Glutamatergic neuron (in vitro differentiated cells): ENCODE measurements around the gene FAM168A. TPM values are rescaled to one million over a fixed set of nuclear protein-coding genes. Genes with fewer than 3 reads are reported as not detected.

Experiments used
- DNase-seq: peaks from one replicate; pipeline ENCODE4 v3.0.0; 2022
- H3K27ac Mint-ChIP-seq: one replicate; pipeline ENCODE4 v1.8.0; 2020; ENCODE audit warnings: mild to moderate bottlenecking, mixed read lengths, inconsistent platforms; ENCODE audit not compliant: unreplicated experiment
- H3K27me3 Mint-ChIP-seq: one replicate; pipeline ENCODE4 v1.8.0; 2020; ENCODE audit warnings: mild to moderate bottlenecking, moderate library complexity, mixed read lengths, inconsistent platforms; ENCODE audit not compliant: unreplicated experiment
- H3K36me3 Mint-ChIP-seq: one replicate; pipeline ENCODE4 v1.8.0; 2020; ENCODE audit warnings: mild to moderate bottlenecking, mixed read lengths, inconsistent platforms; ENCODE audit not compliant: unreplicated experiment
- H3K4me1 Mint-ChIP-seq: one replicate; pipeline ENCODE4 v1.8.0; 2020; ENCODE audit warnings: mild to moderate bottlenecking, low read depth, mixed read lengths, inconsistent platforms; ENCODE audit not compliant: unreplicated experiment
- H3K4me3 Mint-ChIP-seq: one replicate; pipeline ENCODE4 v1.8.0; 2020; ENCODE audit warnings: mild to moderate bottlenecking, mixed read lengths, inconsistent platforms; ENCODE audit not compliant: unreplicated experiment
- H3K9me3 Mint-ChIP-seq: one replicate; pipeline ENCODE4 v1.8.0; 2020; ENCODE audit warnings: mild to moderate bottlenecking, moderate library complexity, mixed read lengths, inconsistent platforms; ENCODE audit not compliant: unreplicated experiment
- CTCF ChIP-seq: fragments of 200-600 bp; sonication (generic); IDR thresholded peaks from one replicate; pipeline ENCODE4 v1.5.0; 2021; ENCODE audit not compliant: partially characterized antibody, unreplicated experiment
- long read RNA-seq: library from polyadenylated mRNA; unstranded; transcript quantifications from one replicate; pipeline ENCODE4 v2.0.0, GENCODE V29; 2020; ENCODE audit not compliant: unreplicated experiment
- total RNA-seq: library from RNA; stranded (reverse); fragmentation: NEBNext Ultra II Directional; extraction: Animal tissue kit (Norgen Biotek cat#: 25700); gene quantifications from one replicate; pipeline ENCODE4 v1.2.1, GENCODE V29; 2021; ENCODE audit not compliant: unreplicated experiment

FAM168A gene
- total RNA-seq = 84.3 TPM
- long read RNA-seq, partial matches to known transcripts = 1 of 4 reads
- long read RNA-seq, other reads (novel, unspliced or antisense) = 3 of 4 reads

DNA sequence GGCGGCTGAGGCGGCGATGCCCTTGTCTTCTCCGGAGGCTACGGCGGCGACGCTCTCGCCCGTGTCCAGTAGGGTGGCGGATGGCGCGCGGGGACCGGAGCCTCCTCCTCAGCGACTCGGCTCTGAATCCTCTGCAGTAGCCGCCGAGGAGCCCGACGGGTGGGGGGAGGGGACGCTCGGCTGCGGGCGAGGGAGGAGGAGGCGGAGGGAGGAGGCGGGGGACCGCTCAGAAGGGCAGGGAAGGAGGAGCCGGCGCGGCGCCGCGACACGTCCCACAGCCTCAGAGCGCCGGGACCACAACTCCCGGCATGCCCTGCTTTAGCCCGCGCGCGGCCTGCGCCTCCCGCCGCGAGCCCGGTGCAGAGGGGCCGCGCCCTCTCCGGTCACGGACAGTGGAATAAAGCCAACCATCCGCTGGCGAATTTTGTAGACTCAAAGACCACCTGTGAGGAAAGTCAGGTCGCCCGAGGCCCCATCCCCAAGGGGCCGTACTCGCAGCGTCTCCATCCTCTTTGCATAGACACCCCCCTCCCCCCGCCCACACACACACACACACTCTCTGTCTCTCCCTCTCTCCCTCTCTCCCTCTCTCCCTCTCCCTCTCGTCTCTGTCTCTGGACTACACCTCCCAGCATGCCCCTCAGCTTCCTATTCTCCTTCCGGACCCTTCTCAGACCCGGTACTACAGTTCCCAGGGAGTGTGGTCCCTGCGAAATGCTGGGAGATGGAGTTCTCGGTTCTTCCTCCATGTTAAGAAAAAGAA, at the start of gene FAM168A:
TSS of gene FAM168A (minus strand) at position 157 of the 763 bp plus-strand sequence. CDS start 129,638 bp downstream, outside the sequence.
- Mint-ChIP-seq H3K9me3 (peaks cover 12% of the 10 kb centered on the region), H3K4me1 (peaks cover 27% of the 10 kb centered on the region), H3K36me3 (no peaks in the 10 kb centered on the region), H3K27ac (peak within 1 kb of the TSS; percentile 96), H3K4me3 (peak within 1 kb of the TSS; percentile 97), H3K27me3 (peaks cover 5% of the 10 kb centered on the region)
- TF ChIP-seq CTCF = peak; percentile 10
- DNase-seq = peak; percentile 97

GRCh38 chr11:73647459-73648100, 49.7 kb upstream of the FAM168A start:
- no peak overlapping the region for H3K27ac Mint-ChIP-seq
- peaks cover 3% of the 10 kb centered on the region for H3K9me3 Mint-ChIP-seq
- H3K27me3 Mint-ChIP-seq = peaks cover 4% of the 10 kb centered on the region
- no peak for TF ChIP-seq CTCF
- peak; percentile 93 for DNase-seq
- peaks cover 8% of the 10 kb centered on the region for H3K4me1 Mint-ChIP-seq
- no peaks in the 10 kb centered on the region for H3K36me3 Mint-ChIP-seq
- peak overlapping the region; percentile 73 for H3K4me3 Mint-ChIP-seq

- Mint-ChIP-seq H3K4me1 (peaks cover 8% of the 10 kb centered on the region), H3K27ac (no peak within 1 kb of the TSS), H3K36me3 (no peaks in the 10 kb centered on the region), H3K9me3 (peaks cover 2% of the 10 kb centered on the region), H3K27me3 (peaks cover 4% of the 10 kb centered on the region), H3K4me3 (peak within 1 kb of the TSS; percentile 74)
- DNase-seq = no peak
- no peak for TF ChIP-seq CTCF
These were observed 48.2 kb upstream of the FAM168A start, which contains the start of gene PLEKHB1 for GRCh38 chr11:73645972-73646631. PLEKHB1 (plus strand) TSS chr11:73646581; CDS start chr11:73646609, 28 bp downstream.

DNA sequence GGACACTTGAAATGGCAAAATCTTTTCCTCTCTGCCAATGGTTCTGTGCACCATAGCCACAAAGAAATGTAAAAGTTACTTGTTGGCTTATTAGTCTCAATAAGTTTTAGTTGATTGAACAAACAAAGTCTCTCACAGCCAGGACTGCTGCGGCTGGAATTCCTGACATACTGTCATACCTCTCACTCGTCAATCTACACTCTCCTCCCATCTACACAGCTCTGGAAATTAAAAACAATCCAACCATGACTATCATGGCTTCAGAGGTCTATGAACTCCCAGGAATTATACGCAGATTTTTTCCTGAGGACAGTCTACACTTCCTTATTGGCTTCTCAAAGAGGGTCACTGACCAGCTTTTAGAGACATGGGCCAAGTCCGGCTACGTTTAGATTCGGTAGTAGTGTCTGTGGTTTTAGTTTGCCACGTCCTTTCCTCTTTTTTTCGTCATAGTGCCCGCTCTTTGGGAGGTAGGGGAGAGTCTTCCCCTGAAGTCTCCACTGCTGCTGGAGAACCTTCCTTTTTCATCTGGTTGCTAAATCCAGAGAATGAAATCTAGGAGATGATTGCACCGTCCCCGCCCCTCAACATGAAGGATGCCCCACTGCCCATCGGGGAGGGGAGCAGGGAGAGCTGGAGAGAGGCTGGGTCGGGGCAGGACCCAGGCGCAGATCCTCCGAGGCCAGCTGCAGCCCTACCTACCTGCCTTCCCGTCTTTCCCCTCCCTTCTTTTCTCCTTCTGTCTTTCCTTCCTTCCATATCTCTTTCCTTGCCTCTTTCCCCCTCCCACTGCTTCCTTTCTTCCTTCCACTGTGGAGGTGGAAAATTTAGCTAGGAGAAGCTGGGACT, 47.4 kb upstream of the FAM168A start:
- no peak for DNase-seq
- H3K9me3 Mint-ChIP-seq = peaks cover 2% of the 10 kb centered on the region
- H3K4me3 Mint-ChIP-seq = peak overlapping the region; percentile 74
- no peaks in the 10 kb centered on the region for H3K36me3 Mint-ChIP-seq
- no peak overlapping the region for H3K27ac Mint-ChIP-seq
- H3K27me3 Mint-ChIP-seq = peaks cover 4% of the 10 kb centered on the region
- no peak for TF ChIP-seq CTCF
- peaks cover 8% of the 10 kb centered on the region for H3K4me1 Mint-ChIP-seq
